ENCODE measurements around the gene GRPEL2. TPM values are rescaled to one million over a fixed set of nuclear protein-coding genes. Genes with fewer than 3 reads are reported as not detected.

Gene GRPEL2, protein sequence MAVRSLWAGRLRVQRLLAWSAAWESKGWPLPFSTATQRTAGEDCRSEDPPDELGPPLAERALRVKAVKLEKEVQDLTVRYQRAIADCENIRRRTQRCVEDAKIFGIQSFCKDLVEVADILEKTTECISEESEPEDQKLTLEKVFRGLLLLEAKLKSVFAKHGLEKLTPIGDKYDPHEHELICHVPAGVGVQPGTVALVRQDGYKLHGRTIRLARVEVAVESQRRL
- 10 to 100 TPM; 16.5 to 19.8 (median 18.7) TPM for polyA plus RNA-seq (ENCODE audit: insufficient read length in 3 of 3)
- long read RNA-seq, donor 1 = 0 reads
- long read RNA-seq, donor 2 = 0 reads
- long read RNA-seq, donor 3, full-length matches to known transcripts = 4 of 4 reads
- long read RNA-seq, donor 3, partial matches to known transcripts = 0 of 4 reads
- long read RNA-seq, donor 3, other reads (novel, unspliced or antisense) = 0 of 4 reads
- long read RNA-seq, donor 4, full-length matches to known transcripts = 2 of 19 reads
- long read RNA-seq, donor 4, partial matches to known transcripts = 17 of 19 reads
- long read RNA-seq, donor 4, other reads (novel, unspliced or antisense) = 0 of 19 reads
- long read RNA-seq, donor 5 = 0 reads
- long read RNA-seq, donor 6, full-length matches to known transcripts = 3 of 3 reads
- long read RNA-seq, donor 6, partial matches to known transcripts = 0 of 3 reads
- long read RNA-seq, donor 6, other reads (novel, unspliced or antisense) = 0 of 3 reads
- long read RNA-seq, donor 7, full-length matches to known transcripts = 6 of 6 reads
- long read RNA-seq, donor 7, partial matches to known transcripts = 0 of 6 reads
- long read RNA-seq, donor 7, other reads (novel, unspliced or antisense) = 0 of 6 reads
- long read RNA-seq, donor 8 = 0 reads
- long read RNA-seq, donor 9, full-length matches to known transcripts = 4 of 4 reads
- long read RNA-seq, donor 9, partial matches to known transcripts = 0 of 4 reads
- long read RNA-seq, donor 9, other reads (novel, unspliced or antisense) = 0 of 4 reads
- long read RNA-seq, donor 10, full-length matches to known transcripts = 2 of 2 reads
- long read RNA-seq, donor 10, partial matches to known transcripts = 0 of 2 reads
- long read RNA-seq, donor 10, other reads (novel, unspliced or antisense) = 0 of 2 reads
- long read RNA-seq, donor 11, full-length matches to known transcripts = 1 of 1 reads
- long read RNA-seq, donor 11, partial matches to known transcripts = 0 of 1 reads
- long read RNA-seq, donor 11, other reads (novel, unspliced or antisense) = 0 of 1 reads
- long read RNA-seq, donor 12, full-length matches to known transcripts = 2 of 2 reads
- long read RNA-seq, donor 12, partial matches to known transcripts = 0 of 2 reads
- long read RNA-seq, donor 12, other reads (novel, unspliced or antisense) = 0 of 2 reads
- long read RNA-seq, donor 13 = 0 reads
- long read RNA-seq, donor 14, full-length matches to known transcripts = 1 of 1 reads
- long read RNA-seq, donor 14, partial matches to known transcripts = 0 of 1 reads
- long read RNA-seq, donor 14, other reads (novel, unspliced or antisense) = 0 of 1 reads
- long read RNA-seq, donor 15, full-length matches to known transcripts = 1 of 1 reads
- long read RNA-seq, donor 15, partial matches to known transcripts = 0 of 1 reads
- long read RNA-seq, donor 15, other reads (novel, unspliced or antisense) = 0 of 1 reads
- long read RNA-seq, donor 16, full-length matches to known transcripts = 3 of 39 reads
- long read RNA-seq, donor 16, partial matches to known transcripts = 36 of 39 reads
- long read RNA-seq, donor 16, other reads (novel, unspliced or antisense) = 0 of 39 reads

DNA sequence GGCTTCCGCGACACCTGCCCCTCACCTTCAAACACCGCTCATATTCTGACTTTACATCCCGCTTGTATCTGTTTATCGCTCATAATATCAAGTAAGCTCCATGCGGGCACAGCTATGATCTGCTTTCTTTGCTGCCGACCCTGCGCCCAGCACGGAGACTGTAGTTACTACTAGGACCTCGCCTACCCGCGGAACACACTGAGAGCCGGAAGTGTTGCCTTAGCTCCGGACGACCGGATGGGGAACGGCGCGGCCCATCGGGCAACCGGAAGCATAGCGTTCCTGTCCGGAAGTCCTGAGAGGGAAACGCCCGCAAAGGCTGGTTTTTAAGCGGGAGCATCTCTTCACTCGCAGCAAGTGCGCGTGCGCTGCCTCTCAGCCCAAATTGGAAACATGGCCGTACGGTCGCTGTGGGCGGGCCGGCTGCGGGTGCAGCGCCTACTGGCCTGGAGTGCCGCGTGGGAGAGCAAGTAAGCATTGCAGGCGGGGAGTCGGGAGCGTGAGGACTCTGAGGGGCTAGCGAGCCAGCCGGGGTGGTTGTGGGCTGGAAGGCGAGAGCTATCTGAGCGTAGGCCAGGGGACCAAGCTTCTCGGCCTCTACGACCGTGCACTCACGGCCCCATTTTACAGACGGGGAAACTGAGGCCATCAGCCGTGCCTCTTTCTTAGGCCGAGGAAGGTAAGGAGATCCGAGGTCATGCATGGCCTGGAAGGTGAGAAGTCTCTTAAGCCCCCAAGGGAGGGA is at the start of gene GRPEL2:
Gene GRPEL2 (plus strand): TSS at position 353 of the 745 bp plus-strand sequence. CDS start 41 bp downstream, at position 394.
- DNase-seq (ENCODE audit: extremely low read depth in 1 of 11, low read depth in 9 of 11, low spot score in 4 of 11) = peak; percentile 88 to 96 (median 93)

DNA sequence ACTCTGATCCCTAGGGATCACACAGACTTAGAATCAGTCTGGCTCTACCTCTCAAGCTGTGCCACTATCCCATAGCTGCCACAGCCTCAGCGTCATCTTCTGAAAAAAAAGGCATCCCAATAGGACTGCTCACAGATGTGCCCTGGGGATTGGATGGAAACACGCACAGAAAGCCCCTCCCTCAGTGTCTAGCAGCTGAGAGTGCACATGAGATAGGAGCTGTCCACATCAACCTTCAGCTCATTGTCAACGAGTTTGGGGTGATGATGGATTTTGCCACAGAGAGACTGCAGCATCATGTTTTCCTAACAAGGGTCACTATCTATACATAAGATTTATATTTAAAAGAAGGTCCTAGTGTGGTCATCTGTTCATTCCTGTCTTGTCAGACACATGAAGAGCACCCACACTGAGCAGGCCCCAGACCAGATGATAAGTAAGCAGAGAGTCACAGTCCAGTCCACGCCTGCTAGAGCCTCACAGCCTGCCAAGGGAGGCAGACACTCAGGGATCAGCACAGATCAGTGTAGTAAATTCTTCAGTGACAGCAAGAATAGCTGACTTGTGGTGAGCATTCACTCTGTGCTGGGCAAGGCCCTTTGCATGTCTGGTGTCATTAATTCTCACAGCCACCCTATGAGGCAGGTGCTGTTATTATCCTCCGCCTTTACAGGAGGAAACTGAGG is 47.8 kb upstream of the GRPEL2 start:
- no peak for DNase-seq (ENCODE audit: extremely low read depth in 1 of 11, low read depth in 9 of 11, low spot score in 4 of 11)

DNA sequence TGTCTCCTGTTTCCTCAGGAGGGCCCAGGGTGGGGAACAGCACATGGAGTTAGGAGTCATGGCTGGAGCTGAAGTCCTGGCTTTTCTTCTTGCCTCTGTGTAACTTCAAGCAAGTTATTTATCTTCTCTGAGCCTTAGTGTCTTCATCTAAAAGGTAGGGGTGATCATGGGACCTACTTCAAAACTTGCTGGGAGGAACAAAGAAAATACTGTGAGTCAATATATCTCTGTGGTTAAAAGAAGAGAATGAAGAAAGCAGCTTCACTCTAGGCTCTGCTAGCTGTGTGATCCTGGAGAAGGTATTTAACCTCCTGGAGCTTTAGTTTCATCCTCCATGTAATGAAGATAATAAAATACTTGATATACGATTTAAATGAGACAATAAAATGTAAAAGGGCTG is 47.1 kb upstream of the GRPEL2 start:
- DNase-seq (ENCODE audit: extremely low read depth in 1 of 11, low read depth in 9 of 11, low spot score in 4 of 11) = no peak

DNA sequence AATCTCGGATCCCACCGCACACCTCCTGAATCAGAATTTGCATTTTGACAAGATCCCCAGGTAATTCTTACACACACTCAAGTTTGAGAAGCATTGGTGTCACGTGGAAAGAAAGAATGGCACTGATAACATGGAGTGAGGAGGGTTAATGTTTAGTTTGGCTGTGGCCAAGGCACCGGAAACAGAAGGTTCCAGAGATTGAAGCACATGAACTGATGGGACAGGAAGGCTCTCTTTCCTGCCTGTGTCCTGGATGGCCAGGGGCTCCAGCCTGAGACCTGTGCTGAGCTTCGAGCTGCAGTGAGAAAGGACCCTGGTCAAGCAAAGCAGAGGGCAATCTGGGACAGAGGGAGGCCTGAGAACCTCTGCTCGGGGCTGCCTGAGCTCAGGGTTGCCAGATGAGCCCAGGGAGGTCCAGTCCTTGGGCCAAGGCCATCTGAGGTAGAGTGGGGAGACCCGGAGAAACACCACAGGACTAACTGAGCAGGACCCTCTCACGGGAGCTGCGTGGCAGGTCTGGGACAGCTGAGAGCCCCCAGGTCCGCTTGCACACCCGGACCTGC is 46.4 kb upstream of the GRPEL2 start:
- DNase-seq (ENCODE audit: extremely low read depth in 1 of 11, low read depth in 9 of 11, low spot score in 4 of 11) = no peak

DNA sequence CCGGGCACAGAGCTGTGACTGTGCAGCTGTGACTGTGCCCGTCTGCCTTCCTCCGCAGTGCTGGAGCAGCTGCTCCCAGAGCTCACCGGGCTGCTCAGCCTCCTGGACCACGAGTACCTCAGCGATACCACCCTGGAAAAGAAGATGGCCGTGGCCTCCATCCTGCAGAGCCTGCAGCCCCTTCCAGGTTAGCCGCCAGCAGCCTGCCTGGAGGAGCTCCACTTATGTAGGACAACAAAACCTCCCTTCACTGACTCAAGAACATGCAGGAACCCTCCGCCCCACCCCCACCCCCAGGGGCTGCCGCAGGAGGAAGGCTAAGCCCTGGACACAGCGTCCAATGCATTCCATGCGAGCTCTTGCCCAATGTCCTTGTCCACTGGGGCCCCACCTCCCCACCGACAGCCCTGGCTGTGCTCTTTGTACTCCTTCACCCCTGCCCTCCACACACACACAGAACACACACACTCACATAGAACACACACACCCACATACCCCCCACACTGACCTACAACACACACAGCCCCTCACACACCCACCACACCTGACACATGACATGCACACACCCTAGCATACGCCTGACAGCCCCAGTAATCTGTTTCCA is 45.7 kb upstream of the GRPEL2 start:
- DNase-seq (ENCODE audit: extremely low read depth in 1 of 11, low read depth in 9 of 11, low spot score in 4 of 11) = no peak

DNA sequence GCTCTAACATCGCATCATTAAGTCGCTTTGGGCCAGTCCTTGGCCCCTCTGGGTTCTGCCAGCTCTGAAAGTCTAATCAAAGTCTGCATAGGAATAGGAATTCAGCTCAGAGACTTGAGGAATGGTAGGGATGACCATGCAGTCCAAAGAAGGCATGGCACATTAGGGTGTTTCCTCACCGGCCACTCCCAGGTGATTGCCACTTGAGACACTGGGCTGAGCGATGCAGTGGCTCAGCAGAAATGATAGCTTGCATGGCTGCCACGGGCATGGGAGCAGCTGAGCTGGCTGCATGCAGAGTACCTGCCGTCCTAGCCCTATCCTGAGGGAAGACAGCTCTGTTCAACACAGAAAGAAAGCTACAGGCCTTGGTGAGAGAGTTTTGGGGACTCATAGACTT is 44.9 kb upstream of the GRPEL2 start:
- no peak for DNase-seq (ENCODE audit: extremely low read depth in 1 of 11, low read depth in 9 of 11, low spot score in 4 of 11)

DNA sequence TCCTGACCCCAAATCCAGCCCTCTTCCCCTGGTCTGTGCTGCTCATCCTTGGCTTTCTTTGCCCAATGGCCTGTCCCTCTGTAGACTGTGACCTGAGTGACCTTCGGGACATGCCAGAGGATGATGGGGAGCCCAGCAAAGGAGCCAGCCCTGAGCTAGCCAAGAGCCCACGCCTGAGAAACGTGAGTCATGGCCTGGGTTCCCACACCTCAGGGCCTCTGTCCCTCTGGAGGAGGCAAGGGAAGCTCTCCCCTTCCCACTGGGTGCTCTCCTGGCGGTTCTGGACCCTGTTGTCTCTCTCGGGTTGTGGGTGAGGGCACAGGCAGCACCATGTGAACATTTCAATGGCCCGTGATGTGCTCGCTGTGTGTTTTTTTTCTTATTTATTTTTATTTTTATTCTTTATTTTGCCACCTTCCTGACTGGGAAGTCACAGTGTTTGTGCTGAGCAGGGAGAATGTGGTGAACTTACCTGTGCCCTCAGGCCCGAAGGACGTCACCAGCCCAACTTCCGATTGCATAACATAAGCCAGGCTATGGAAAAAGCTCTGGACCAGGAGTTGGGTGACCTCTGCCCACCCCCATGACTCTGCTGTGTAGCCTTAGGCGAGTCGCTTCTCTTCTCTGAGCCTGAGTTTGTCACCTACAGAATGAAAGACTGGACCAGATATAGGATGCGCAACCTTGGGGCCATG is 44.1 kb upstream of the GRPEL2 start:
- DNase-seq (ENCODE audit: extremely low read depth in 1 of 11, low read depth in 9 of 11, low spot score in 4 of 11) = no peak

DNA sequence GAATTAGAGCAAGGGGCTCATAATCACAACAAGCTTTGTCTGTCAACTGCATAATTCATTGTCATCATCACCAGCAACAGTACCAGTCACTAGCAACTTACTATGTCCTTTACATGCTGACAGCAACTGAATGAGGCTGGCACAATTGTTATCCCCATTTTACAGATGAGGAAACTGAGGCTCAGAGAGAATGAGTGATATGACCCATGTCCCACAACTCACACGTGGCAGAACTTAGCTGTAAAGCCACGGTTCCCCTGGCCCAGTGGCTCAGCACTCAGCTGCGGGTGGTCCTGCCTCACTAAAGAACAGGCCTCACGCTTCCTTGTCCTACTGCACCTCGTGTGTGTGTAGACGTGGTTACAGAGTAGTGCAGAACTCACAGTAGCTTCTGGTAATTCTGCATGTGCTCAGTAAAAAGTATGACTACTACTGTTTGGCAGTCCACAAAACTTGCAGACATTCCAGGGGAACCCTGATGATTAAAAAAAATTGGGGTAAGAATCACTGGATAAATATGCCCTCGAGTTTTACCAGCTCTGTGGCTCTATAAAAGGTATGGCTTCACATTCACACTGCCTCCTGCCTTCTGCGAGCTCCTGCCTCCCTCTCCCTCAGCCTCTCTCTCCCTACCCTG is 43.4 kb upstream of the GRPEL2 start:
- DNase-seq (ENCODE audit: extremely low read depth in 1 of 11, low read depth in 9 of 11, low spot score in 4 of 11) = no peak

DNA sequence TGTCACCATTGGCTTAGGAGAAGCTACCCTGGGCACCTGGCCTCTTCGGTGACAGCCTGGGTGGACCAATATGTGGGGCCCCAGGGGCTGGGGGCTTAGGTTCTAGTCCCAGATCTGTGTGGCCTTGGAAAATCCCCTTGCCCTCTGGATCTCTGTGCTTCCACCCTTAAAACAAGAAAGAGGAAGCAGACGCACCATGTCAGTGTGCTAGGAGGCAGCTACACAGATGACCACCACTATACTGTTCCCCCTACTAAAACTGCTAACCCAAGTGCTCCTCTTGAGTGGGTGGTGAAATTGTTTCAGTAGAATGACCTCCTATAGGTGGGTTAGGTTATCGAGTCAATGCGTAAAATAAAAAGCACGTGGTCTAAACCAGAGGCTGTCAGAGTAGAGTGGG is 42.7 kb upstream of the GRPEL2 start:
- no peak for DNase-seq (ENCODE audit: extremely low read depth in 1 of 11, low read depth in 9 of 11, low spot score in 4 of 11)

DNA sequence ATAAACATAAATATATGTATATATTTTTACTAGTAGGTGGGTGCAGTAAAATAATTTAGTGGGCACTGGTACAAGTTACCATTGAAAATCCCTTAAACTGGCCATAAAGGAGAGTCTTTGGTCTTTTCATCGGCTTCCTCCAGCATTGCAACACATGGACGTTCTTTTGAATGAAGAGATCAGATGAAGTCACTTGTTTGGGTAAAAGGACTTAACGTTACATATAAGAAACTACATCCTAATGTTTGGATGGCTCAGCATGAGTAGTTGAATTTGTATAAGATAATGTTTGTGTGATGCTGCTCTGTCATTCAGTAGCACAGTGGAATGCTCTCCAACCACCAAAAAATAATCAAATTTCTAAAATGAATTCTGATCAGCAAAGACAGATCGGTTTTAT is 42.1 kb upstream of the GRPEL2 start:
- DNase-seq (ENCODE audit: extremely low read depth in 1 of 11, low read depth in 9 of 11, low spot score in 4 of 11) = no peak

DNA sequence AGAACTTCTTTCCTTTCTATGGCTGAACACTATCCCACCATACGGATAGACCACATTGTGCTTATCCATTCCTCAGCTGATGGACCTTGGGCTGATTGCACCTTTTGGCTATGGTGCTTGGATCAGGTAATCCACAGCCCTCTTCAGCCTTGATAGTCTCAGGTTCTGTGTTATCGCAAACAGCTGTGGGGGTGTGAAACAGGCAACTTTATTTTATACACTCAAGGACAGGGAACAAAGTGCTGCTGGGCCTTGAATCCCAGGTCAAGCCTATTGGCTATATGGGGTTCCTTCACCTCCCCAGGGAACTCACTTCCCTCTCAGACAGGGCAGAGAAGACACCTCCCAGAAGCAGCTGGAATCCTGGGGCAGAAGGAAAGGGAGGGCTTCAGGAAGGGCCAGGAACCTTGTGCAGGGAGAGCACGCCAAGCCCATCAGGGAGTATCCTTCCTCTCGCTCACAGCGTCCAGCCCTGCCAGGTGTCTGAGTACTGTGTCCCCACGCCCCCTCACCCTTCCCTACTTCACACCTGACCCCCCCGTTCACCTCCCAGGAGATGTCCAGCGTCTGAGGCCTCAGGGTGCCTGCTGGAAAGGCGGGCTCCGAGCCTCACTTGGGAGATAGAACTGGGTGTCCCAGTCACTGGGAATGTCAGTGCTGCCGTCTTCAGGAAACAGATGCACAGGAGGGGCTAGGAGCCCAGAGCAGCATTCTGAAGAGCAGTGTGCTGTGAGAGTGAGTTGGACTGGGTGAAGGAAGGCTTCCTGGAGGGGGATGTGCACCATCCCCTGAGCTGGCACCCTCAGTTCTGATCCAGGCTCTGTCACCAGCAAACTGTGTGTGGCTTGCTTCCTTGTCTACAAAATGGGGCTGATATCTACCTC is 40.9 kb upstream of the GRPEL2 start:
- DNase-seq (ENCODE audit: extremely low read depth in 1 of 11, low read depth in 9 of 11, low spot score in 4 of 11) = no peak

DNA sequence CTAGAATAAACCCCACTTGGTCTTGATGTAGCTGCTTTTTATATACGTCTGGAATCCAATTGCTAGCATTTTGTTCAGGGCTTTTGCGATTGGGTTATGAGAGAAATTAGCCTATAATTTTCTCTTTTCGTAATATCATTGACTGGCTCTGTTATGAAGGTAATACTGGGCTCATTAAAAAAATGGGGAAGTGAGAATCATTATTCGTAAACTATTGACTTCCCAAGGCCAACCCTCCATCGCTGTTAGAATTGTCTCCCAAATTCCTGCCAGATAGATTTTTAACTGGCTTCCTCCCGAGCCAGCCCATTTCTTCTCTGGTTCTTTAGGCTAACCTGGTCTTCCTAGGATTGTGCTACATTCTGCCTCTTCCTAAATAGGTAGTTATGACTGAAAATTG is 35.9 kb upstream of the GRPEL2 start:
- no peak for DNase-seq (ENCODE audit: extremely low read depth in 1 of 11, low read depth in 9 of 11, low spot score in 4 of 11)

DNA sequence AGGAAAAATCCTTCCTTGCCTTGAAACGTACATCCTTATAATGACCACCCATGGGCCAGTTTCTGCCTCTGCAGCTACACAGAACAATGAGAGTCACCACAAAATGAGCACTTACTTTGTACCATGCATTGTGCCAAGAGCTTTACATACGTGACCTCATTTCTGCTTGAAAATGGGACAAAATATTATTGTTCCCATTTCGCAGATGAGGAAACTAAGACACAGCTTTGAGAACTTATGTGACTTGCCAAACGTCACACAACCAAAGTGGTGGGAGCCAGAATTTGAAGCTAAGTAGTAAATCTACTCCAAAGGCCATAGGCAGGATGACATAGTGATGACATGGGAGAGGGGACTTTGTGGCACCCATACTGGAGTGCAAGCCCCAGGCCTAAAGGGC is 34.8 kb upstream of the GRPEL2 start:
- DNase-seq (ENCODE audit: extremely low read depth in 1 of 11, low read depth in 9 of 11, low spot score in 4 of 11) = no peak

DNA sequence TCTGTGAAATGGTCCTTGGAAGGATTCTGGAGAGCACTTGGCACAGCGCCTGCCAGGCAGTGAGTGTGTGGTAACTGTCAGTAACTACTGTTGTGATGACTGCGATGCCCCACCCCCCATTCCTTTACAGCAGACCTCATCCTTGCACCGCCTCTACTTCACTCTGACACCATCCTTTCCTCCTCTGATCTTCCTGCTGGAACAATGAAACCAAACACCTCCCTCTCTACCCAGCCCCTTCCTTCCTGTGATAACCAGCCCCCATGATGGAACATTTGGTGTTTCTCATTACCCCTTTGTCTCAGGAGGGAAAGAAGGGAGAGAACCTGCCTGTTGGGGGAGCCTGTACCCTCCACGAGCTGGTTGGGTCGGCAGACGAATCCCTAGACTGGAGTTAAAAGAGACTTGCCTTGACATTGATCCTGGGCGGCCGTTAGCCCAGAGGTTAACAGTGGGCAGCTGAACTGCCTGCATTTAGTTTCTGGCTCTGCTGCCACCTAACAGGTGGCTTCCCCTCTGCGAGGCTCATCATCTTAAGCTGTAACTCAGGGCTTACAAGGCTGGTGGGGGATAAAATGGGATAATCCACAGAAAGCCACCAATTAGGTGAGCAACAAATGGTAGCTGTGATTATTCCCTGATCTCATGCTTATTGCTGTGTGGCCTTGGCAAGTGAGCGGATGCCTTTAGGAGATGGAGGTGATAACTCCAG is 34.2 kb upstream of the GRPEL2 start:
- peak in 1 of 11 donors; percentile 60 for DNase-seq (ENCODE audit: extremely low read depth in 1 of 11, low read depth in 9 of 11, low spot score in 4 of 11)
